Activated CD8-positive, alpha-beta memory T cell treated with anti-CD3 and anti-CD28 coated beads for 24 hours (primary cell): ENCODE results near the gene MLLT6.
A peak's percentile ranks its signal among the peaks of the same experiment; 100 is the strongest.

ENCODE experiments used
- DNase-seq: peaks from one replicate; pipeline ENCODE4 v3.0.0-alpha.2; 2020

MLLT6 gene

GRCh38 chr17:38704606-38705522 lies at the start of gene MLLT6:
Gene MLLT6 (plus strand): TSS chr17:38705273. CDS start chr17:38705633, 360 bp downstream.
- peak; percentile 86 for DNase-seq

DNA sequence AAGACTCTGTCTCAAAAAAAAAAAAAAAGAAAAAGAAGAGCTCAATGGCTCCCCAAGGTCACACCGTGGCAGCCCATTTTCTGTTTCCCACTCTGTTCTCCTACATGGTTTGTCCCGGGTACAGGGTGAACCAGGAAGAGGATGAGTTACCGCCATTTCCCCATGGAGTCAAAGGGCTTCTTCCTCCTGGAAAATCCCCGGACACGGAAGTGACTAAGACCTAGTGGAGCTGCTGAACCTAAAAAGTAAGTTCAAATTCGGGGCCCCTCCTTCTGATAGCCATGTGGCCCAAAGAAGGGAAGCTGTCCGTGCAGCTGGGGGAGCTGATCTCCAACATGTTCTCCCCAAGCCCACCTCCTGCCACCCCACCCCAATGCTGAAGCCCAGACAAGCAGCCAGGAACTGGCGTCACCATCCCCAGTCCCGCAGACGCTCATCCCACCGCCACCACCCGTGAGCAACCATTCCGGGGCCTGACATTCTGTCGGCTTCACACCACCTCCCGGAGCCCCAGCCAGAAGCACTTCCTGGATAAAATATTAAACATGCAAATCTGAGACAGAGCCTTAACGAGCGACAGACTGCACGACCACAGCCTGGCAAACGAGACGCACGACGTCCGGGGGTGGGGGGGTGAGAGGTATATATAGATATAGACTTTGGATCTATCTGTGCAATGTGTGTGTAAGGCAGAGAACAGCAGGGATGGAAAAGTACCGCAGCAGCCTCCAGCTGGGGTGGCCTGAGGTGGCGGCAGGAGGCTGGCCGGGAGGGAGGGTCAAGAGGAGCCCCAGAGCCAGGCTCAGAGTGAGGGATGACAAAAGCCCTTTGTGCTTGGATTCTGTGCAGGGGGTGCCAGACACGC lies 47.9 kb upstream of the MLLT6 start:
- no peak for DNase-seq

DNA sequence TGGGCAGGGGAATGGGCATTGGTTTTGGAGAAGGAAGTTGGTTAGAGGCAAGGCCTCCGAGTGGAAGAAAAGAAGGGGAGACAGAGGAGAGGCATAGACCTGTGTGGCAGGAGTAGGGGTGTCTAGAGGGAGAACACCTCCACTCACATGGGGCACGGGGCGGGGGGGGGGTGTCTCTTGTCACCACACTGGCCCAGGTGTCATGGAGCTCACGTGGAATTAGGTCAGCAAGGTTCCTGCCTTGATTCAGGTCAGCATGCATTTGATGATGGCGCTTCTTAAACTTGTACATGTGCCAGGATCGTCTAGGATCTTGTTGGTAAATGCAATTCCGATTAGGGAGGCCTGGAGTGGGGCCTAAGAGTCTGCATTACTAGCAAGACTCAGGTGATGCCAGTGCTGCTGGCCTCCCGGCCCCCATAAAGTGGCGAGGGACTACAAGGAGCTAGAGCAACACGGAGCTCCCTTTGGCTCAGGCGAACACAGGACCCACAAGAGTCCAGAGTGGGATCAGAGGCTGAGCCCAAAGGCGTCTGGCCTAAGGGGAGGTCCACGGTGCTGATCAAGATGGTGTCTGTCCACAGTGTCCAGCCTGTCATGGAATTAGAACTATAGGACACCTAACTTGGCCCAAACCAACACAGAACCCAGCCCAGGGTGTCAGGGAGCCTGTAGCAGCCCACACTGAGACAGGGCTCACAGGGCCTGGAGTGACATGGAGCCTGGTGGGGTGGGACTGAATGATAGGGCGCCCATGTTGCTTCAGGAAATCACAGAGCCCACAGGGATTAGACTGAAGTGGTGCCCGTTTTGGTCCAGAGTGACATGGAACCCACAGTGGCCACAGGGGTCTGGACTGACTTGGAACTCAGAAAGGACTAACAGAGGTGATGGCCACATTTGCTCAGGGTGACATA lies 47.0 kb upstream of the MLLT6 start:
- no peak for DNase-seq

GRCh38 chr17:38658741-38659345 lies 46.2 kb upstream of the MLLT6 start:
- DNase-seq, result no peak

- no peak for DNase-seq
Measured at GRCh38 chr17:38659415-38659814, 45.7 kb upstream of the MLLT6 start.

DNA sequence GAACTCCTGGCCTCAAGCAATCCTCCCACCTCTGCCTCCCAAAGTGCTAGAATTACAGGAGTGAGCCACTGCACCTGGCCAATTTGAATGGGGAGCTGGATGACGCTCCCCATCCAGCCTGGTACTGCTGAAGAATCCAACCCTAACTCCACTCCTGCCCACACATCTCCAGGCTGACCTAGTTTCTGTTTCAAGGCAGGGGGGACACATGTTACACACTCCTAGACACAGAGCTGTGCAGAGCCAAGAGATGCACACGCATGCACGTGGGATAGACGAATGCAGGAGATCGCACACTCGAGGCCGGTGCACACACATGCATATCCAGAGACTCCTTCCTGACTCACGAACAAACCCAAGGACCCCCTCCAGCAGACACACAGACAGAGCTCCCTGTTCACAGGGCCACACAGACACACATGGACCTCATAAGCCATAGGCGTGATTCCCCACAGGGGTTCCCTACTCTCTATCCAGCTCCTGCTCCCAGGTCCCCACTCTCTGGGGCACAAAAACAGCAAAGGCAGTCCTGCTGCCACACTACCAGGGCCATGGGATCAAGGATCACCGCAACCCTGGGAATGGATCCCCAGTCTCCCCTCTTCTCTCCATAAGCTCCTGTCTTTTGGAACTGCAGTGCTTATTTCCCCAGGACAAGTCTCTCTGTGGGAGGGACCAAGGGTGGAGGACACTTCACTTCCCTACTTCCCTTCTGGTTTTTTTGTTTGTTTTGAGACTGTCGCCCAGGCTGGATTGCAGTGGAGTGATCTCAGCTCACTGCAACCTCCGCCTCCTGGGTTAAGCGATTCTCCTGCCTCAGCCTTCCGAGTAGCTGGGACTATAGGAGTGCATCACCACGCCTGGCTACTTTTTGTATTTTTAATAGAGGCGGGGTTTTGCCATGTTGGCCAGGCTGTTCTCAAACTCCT lies 44.7 kb upstream of the MLLT6 start:
- DNase-seq, result no peak

DNA sequence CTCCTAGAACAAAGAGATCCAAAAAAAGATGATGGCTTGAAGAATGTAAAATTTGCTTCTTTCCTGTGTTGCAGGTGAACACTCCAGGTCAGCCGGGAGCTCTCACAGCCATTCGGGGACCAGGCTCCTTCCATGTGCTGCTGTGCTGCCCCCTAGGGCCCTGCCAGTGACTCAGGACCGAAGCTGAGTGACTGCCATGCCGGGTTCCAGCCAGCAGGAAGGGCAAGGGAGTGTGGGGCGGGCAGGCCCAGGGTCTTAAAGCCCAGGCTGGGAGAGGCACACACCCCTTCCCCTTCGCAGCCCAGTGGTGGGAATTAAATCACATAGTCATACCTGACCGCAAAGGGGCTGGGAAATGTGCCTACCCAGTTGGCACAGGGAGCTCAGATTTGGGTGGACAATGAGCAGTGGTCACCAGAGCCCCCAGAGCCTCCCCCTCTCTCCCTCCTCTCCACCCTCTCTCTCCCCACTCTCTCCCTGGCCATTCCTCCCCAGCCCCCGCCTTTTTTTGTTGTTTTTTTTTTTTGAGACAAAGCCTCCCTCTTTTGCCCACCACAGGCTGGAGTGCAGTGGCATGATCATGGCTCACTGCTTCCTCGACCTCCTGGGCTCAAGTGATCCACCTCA lies 41.8 kb upstream of the MLLT6 start:
- peak; percentile 74 for DNase-seq

DNA sequence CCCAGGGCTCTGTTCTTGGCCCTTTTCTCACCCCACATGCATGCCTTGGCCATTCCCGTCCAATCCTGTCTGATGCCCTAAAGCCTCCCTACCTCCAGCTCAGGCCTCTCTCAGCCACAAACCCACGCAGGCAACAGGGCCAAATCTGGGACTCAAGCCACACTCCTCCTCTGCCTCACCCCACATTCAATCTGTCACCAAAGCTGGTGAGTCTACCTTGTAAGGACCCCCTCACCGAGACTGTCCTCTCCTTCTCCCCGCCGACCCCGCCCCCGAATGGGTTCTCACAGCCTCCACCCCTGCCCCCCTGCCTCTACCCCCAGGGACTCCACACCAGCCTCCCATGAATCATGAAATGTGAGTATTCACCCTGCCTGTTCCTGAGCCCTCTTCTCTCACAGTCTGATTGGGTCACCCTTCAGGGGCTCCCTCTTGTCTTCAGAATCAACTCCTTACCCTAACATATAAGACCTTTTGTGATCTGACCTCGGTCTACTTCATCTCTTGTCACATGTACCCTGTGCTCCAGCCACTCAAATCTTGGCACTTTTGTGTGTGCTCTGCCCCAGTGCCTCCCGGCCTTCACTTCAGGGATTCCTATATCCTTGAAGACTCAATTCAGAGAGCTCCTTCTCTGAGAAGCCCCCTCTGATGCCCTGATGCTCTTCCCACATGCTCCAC lies 41.0 kb upstream of the MLLT6 start:
- no peak for DNase-seq

DNA sequence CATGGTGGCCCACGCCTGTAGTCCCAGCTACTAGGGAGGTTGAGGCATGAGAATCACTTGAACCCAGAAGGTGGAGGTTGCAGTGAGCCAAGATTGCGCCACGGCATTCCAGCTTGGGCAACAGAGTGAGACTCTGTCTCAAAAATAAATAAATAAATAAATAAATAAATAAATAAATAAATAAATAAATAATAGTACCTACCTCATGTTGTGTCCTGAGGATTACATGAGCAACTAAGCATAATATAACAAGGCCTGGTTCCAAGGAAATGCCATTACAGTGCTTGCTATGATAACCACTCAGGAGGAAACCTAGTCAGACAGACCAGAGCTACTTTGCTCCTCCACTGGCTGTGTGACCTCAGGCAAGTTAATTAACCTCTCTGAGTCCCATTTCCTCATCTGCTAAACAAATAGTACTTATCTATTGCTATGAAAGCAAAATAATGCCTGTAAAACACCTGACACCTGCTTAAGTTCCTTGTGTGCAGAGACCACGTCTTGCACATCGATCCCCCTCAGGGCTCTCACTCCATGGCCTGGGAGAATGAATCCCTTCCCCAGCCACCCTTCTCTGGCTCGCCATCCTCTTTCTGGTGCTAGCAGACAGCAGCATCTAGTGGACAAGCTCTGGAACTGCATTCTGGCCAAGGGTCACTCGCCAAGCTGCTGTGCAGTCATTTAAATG lies 37.8 kb upstream of the MLLT6 start:
- DNase-seq, result peak; percentile 83

DNA sequence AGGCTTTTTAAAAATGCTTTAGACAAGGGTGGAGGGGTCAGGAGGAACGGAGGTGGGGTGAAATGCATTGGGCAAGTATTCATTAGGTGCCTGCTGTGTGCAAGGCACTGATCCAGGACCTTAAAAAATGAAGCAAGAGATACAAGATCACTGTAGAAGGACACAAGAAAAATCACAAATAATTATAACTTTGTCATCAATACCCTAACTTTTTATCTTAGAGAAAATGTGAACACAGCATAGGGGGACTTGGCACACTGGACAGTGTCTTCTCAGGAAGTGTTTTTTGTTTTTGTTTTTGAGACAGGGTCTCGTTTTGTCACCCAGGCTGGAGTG lies 37.3 kb upstream of the MLLT6 start:
- DNase-seq, result no peak

- no peak for DNase-seq
Measured at GRCh38 chr17:38669520-38669919, 35.6 kb upstream of the MLLT6 start.

DNA sequence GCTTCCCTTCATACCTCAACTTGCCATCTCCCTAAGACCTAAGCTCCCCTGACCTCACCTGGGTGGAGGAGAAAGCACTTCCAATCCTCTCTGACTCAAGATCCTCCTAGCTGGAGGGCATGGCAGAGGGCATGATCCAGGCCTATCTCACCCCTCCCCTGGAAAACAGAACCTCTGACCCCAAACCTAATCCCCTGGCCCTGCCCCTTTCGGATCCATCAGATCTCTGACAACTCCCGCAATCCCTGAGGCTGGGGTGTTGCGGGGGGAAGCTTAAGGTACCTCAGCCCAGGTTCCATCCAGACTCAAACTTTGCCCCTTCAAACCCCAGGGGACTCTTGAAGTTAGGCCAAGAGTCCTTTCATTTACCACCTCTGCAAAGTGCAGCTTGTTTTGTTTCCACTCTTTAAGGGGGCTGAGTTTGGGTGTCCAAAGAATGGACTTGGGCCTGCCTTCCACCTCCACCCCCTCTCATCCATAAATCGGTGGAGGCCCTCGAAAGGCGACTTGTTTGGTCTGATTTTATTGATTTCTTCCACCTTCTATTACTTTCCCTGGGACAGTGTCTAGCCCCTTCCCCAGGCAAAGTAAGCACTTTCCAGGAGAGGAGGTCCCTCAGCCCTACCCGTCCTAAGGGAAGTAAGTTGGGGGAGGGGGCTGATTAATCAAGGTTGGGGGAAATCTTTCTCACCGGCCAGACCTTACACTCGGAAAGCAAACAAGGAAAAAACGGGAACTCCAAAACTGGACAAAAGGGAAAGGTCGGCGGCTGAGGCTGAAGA lies 32.9 kb upstream of the MLLT6 start:
- DNase-seq, result no peak

- no peak for DNase-seq
Measured at GRCh38 chr17:38672788-38673706, 32.0 kb upstream of the MLLT6 start.

DNA sequence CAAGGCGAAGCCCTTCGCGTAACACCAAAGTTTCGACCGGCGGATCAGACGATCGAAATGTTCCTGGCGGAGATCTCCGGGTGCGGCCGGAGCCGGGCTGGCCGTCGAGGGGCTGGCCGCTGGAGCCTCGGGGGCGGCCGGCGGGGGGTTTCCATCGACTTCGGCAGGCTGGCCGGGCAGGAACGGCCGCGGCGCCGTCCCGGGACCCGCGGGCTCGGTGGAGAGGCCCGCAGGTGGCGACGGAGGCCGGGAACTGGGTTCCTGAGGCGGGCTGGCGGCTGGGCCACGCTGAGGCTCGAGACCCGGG lies 31.4 kb upstream of the MLLT6 start:
- peak; percentile 77 for DNase-seq

DNA sequence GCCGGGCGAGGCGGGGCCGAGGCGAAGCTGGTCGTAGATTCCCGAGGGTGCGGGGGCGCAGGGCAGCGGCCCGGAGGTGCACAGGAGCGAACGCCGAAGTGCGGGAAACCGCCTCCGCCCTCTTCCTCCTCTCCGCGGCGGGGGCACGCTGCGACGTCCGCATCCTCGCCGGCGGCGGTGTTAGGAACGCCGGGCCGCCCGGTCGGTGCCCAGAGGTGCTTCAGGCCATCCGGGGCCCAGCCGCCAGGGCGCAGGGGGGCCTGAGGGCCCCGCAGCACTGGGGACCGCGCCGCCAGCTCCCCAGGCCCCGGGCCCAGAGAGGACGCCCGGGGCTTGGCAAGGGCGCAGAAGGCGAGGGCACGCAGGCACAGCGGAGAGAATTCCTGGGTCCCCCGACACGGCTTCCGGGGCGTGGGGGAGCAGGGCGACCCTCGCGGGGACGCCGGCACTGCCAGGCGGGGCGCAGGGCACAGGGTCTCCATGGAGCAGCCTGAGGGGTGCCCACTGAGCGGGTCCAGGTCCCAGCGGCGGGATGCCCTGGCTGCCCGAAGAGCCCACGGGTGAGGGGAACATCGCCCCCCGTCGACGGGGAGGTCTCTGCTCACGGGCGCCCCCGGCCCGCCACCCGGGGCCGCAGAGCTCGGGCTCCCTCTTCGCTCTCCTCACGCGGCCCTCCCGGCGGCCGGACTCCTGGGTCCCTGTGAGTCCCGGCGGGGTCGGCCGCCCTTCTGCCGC lies 30.9 kb upstream of the MLLT6 start:
- DNase-seq, result peak; percentile 79

GRCh38 chr17:38674749-38675615 lies 30.1 kb upstream of the MLLT6 start, which contains the start of gene EPOP:
Gene EPOP (minus strand): TSS chr17:38674957. CDS start chr17:38674495, 462 bp downstream.
- peak; percentile 94 for DNase-seq
